GM12878 (cell line): Measurements from ENCODE around the gene COX4I2.

Experiments
- ATF7 ChIP-seq: fragments of 450-650 bp; IDR thresholded peaks from 2 replicates; pipeline ENCODE4 v1.6.1; 2016; ENCODE audit warnings: low read depth, mild to moderate bottlenecking
- CHD2 ChIP-seq: IDR thresholded peaks from 2 replicates; pipeline ENCODE4 v1.6.1; 2011; ENCODE audit warnings: low read depth, low read length, improper control_type of control experiment, borderline replicate concordance
- CTCF ChIP-seq, 3 experiments: IDR thresholded peaks in 2 of 3; conservative IDR thresholded peaks in 1 of 3; 2 replicates each; pipeline ENCODE4 v1.5.1; 2011; ENCODE audit warnings: low read depth in 3 of 3, low read length in 3 of 3, mild to moderate bottlenecking in 3 of 3, control low read depth in 2 of 3, moderate library complexity in 2 of 3, inconsistent platforms in 1 of 3, mixed read lengths in 1 of 3; ENCODE audit not compliant: control insufficient read depth in 2 of 3, insufficient read depth in 1 of 3; ENCODE audit errors: extremely low read depth in 1 of 3
- E2F8 ChIP-seq: fragments of 450-650 bp; IDR thresholded peaks from 2 replicates; pipeline ENCODE4 v1.6.1; 2018; ENCODE audit warnings: mild to moderate bottlenecking, low read depth, moderate library complexity; ENCODE audit not compliant: partially characterized antibody
- ELK1 ChIP-seq: IDR thresholded peaks from 2 replicates; pipeline ENCODE4 v1.6.1; 2012; ENCODE audit warnings: low read depth, low read length, improper control_type of control experiment
- ESRRA ChIP-seq: IDR thresholded peaks from 2 replicates; pipeline ENCODE4 v1.6.1; 2012; ENCODE audit warnings: mild to moderate bottlenecking, low read length, improper control_type of control experiment
- JUND ChIP-seq: IDR thresholded peaks from 2 replicates; pipeline ENCODE4 v1.6.1; 2012; ENCODE audit warnings: low read depth, mild to moderate bottlenecking, low read length, improper control_type of control experiment, moderate library complexity
- MYC ChIP-seq: IDR thresholded peaks from 2 replicates; pipeline ENCODE4 v1.6.1; 2011; ENCODE audit warnings: mild to moderate bottlenecking, low read length, moderate library complexity, inconsistent platforms; ENCODE audit not compliant: insufficient read depth, insufficient replicate concordance, insufficient read length, severe bottlenecking
- POLR2AphosphoS5 ChIP-seq: IDR thresholded peaks from 2 replicates; pipeline ENCODE4 v1.6.1; 2011; ENCODE audit warnings: mild to moderate bottlenecking, low read length, inconsistent platforms
- SREBF2 ChIP-seq: IDR thresholded peaks from 2 replicates; pipeline ENCODE4 v1.6.1; 2012; ENCODE audit warnings: mild to moderate bottlenecking, low read length
- SRF ChIP-seq, 2 experiments: IDR thresholded peaks; 2 replicates each; pipeline ENCODE4 v1.6.1; 2011; ENCODE audit warnings: low read depth in 2 of 2, low read length in 2 of 2, mild to moderate bottlenecking in 1 of 2, moderate library complexity in 1 of 2

- TF ChIP-seq JUND (no peak), ELK1 (no peak), CTCF (IDR thresholded peaks at IDR 0.05 in 2 of 3, conservative IDR thresholded peaks at IDR 0.05 in 1 of 3; ENCODE audit: control insufficient read depth in 2 of 3, extremely low read depth in 1 of 3, insufficient read depth in 1 of 3, low read depth in 3 of 3, low read length in 3 of 3) (no peak), SREBF2 (no peak), MYC (no peak), ATF7 (no peak), CHD2 (no peak), ESRRA (no peak), POLR2AphosphoS5 (no peak), E2F8 (no peak), SRF (IDR thresholded peaks at IDR 0.05; ENCODE audit: low read depth in 2 of 2, low read length in 2 of 2) (no peak)
These were observed 31.6 kb upstream of the COX4I2 start for GRCh38 chr20:31605902-31606803.
